Gastroesophageal sphincter (tissue), 4 donors: ENCODE measurements around the gene PTPN13. TPM values are rescaled to one million over a fixed set of nuclear protein-coding genes. Genes with fewer than 3 reads are reported as not detected.

ENCODE experiments used
- ATAC-seq: fragments of 150-250 bp; one replicate; pipeline ENCODE4 v1.9.1; 2016; ENCODE audit warnings: mild to moderate bottlenecking, moderate library complexity
- H3K27ac ChIP-seq, 4 donors: fragments of 200-600 bp; sonication (generic) in 3 of 4; 1 replicate in 3 of 4; 2 replicates in 1 of 4; pipeline ENCODE4 v1.5.1; 2016 to 2019
- H3K27me3 ChIP-seq: fragments of 200-600 bp; sonication (generic); one replicate; pipeline ENCODE4 v1.5.1; 2019
- H3K36me3 ChIP-seq, 2 donors: fragments of 200-600 bp; sonication (generic); one replicate each; pipeline ENCODE4 v1.5.1; 2019; ENCODE audit warnings: control low read depth in 1 of 2
- H3K4me1 ChIP-seq, 3 donors: fragments of 200-600 bp; sonication (generic); 1 replicate in 2 of 3; 2 replicates in 1 of 3; pipeline ENCODE4 v1.5.1; 2016 to 2019; ENCODE audit warnings: control low read depth in 2 of 3
- H3K4me3 ChIP-seq, 2 donors: fragments of 200-600 bp; sonication (generic); one replicate each; pipeline ENCODE4 v1.5.1; 2019; ENCODE audit warnings: mild to moderate bottlenecking in 1 of 2, moderate library complexity in 1 of 2
- H3K9me3 ChIP-seq, 3 donors: fragments of 200-600 bp; sonication (generic); one replicate each; pipeline ENCODE4 v1.5.1; 2017 to 2019; ENCODE audit warnings: control low read depth in 2 of 3
- CTCF ChIP-seq, 4 experiments: fragments of 200-600 bp in 2 of 4; fragments of 450-650 bp in 2 of 4; sonication (generic) in 1 of 4; IDR thresholded peaks; one replicate each; pipeline ENCODE4 v1.5.1; 2017 to 2019; ENCODE audit warnings: antibody characterized with exemption in 4 of 4, mild to moderate bottlenecking in 2 of 4, moderate library complexity in 2 of 4
- EP300 ChIP-seq: sonication (generic); formaldehyde crosslinking; IDR thresholded peaks from one replicate; pipeline ENCODE4 v1.6.1; 2017; ENCODE audit warnings: antibody characterized with exemption, mild to moderate bottlenecking
- POLR2A ChIP-seq, 2 donors: fragments of 450-650 bp; IDR thresholded peaks; one replicate each; pipeline ENCODE4 v1.6.1; 2017; ENCODE audit warnings: antibody characterized with exemption in 2 of 2, mild to moderate bottlenecking in 2 of 2, moderate library complexity in 1 of 2
- POLR2AphosphoS5 ChIP-seq: sonication (generic); formaldehyde crosslinking; IDR thresholded peaks from one replicate; pipeline ENCODE4 v1.6.1; 2017; ENCODE audit warnings: antibody characterized with exemption
- WGBS, 2 donors: methylation state at CpG; one replicate each; pipeline ENCODE4 v1.1.5; 2018; ENCODE audit warnings: low coverage in 1 of 2; 5-methylcytosine and 5-hydroxymethylcytosine counted together
- total RNA-seq, 4 donors: library from RNA; depleted of rRNA; stranded (reverse); fragments of >200 nt; gene quantifications; one replicate each; pipeline ENCODE4 v1.1.0, GENCODE V29; 2016

PTPN13 gene
- total RNA-seq, 4 donors from 2014 or later: 12.8 to 22.7 (median 20.7) TPM

- no peak overlapping the region for H3K4me3 ChIP-seq
- no peaks in the 10 kb centered on the region for H3K4me1 ChIP-seq
- no peak for ATAC-seq
- H3K27ac ChIP-seq: no peak overlapping the region
- H3K9me3 ChIP-seq: no peaks in the 10 kb centered on the region
- TF ChIP-seq EP300 (no peak), POLR2AphosphoS5 (no peak)
- no peaks in the 10 kb centered on the region for H3K36me3 ChIP-seq
- H3K27me3 ChIP-seq: no peaks in the 10 kb centered on the region
Observed at GRCh38 chr4:86556791-86557415, 37.2 kb upstream of the PTPN13 start.

- Histone ChIP-seq H3K36me3 (no peaks in the 10 kb centered on the region), H3K4me3 (no peak overlapping the region), H3K27me3 (no peaks in the 10 kb centered on the region), H3K9me3 (no peaks in the 10 kb centered on the region), H3K4me1 (no peaks in the 10 kb centered on the region), H3K27ac (no peak overlapping the region)
- TF ChIP-seq POLR2AphosphoS5 (no peak), EP300 (no peak), CTCF (IDR thresholded peaks at IDR 0.05) (no peak), POLR2A (IDR thresholded peaks at IDR 0.05) (no peak)
- WGBS, 2 donors: 43 to 73% methylated on average over 1 of the region's 1 CpG
- ATAC-seq: no peak
Observed at GRCh38 chr4:86557526-86557925, 36.6 kb upstream of the PTPN13 start.

- WGBS, 2 donors: 91 to 95% methylated on average over 5 of the region's 5 CpGs
- H3K9me3 ChIP-seq: no peaks in the 10 kb centered on the region
- TF ChIP-seq EP300: no peak
- TF ChIP-seq CTCF (IDR thresholded peaks at IDR 0.05): no peak
- TF ChIP-seq POLR2A (IDR thresholded peaks at IDR 0.05): no peak
- no peak for TF ChIP-seq POLR2AphosphoS5
- H3K27ac ChIP-seq: no peak overlapping the region
- no peak for ATAC-seq
- H3K4me1 ChIP-seq: no peaks in the 10 kb centered on the region
- no peaks in the 10 kb centered on the region for H3K36me3 ChIP-seq
- no peaks in the 10 kb centered on the region for H3K27me3 ChIP-seq
- H3K4me3 ChIP-seq: no peak overlapping the region
Observed at GRCh38 chr4:86558258-86558657, 35.9 kb upstream of the PTPN13 start.

- WGBS, 2 donors: 100% methylated on average over 1 of the region's 1 CpG
- H3K4me1 ChIP-seq: no peaks in the 10 kb centered on the region
- TF ChIP-seq EP300 (no peak), POLR2AphosphoS5 (no peak), CTCF (IDR thresholded peaks at IDR 0.05) (no peak), POLR2A (IDR thresholded peaks at IDR 0.05) (no peak)
- no peak for ATAC-seq
- no peaks in the 10 kb centered on the region for H3K27me3 ChIP-seq
- no peaks in the 10 kb centered on the region for H3K36me3 ChIP-seq
- no peaks in the 10 kb centered on the region for H3K9me3 ChIP-seq
- no peak overlapping the region for H3K4me3 ChIP-seq
- H3K27ac ChIP-seq: no peak overlapping the region
Observed at GRCh38 chr4:86558797-86559196, 35.3 kb upstream of the PTPN13 start.

GRCh38 chr4:86560447-86560846 is 33.7 kb upstream of the PTPN13 start:
- no peak for ATAC-seq
- no peak overlapping the region for H3K27ac ChIP-seq
- no peaks in the 10 kb centered on the region for H3K9me3 ChIP-seq
- H3K36me3 ChIP-seq: no peaks in the 10 kb centered on the region
- TF ChIP-seq CTCF (IDR thresholded peaks at IDR 0.05) (no peak), POLR2AphosphoS5 (no peak), POLR2A (IDR thresholded peaks at IDR 0.05) (no peak), EP300 (no peak)
- 74% methylated on average over 2 of the region's 2 CpGs; no CpG with 5 or more reads in 1 of the 2 donors for WGBS, 2 donors
- no peaks in the 10 kb centered on the region for H3K4me1 ChIP-seq
- H3K27me3 ChIP-seq: no peaks in the 10 kb centered on the region
- no peak overlapping the region for H3K4me3 ChIP-seq
